Gastrocnemius medialis (tissue), 4 donors: ENCODE measurements around the gene VEGFA. TPM values are rescaled to one million over a fixed set of nuclear protein-coding genes. Genes with fewer than 3 reads are reported as not detected.

ENCODE experiments used
- ATAC-seq, 2 donors: fragments of 150-250 bp; one replicate each; pipeline ENCODE4 v1.9.1; 2016
- DNase-seq, 2 donors: peaks; one replicate each; pipeline ENCODE4 v3.0.0-alpha.2; 2019
- H3K27ac ChIP-seq, 4 donors: fragments of 200-600 bp; sonication (generic); 1 replicate in 1 of 4; 2 replicates in 3 of 4; pipeline ENCODE4 v1.5.1; 2016 to 2018; ENCODE audit warnings: mild to moderate bottlenecking in 2 of 4, moderate library complexity in 1 of 4
- H3K27me3 ChIP-seq, 3 donors: fragments of 200-600 bp; sonication (generic) in 2 of 3; 1 replicate in 1 of 3; 2 replicates in 2 of 3; pipeline versions ENCODE4 v1.5.1 to v1.6.0; 2016 to 2019; ENCODE audit warnings: mild to moderate bottlenecking in 1 of 3, moderate library complexity in 1 of 3
- H3K36me3 ChIP-seq, 2 donors: fragments of 200-600 bp; sonication (generic) in 1 of 2; one replicate each; pipeline ENCODE4 v1.5.1; 2017 to 2018
- H3K4me1 ChIP-seq, 2 donors: fragments of 200-600 bp; sonication (generic) in 1 of 2; one replicate each; pipeline ENCODE4 v1.5.1; 2016 to 2017; ENCODE audit warnings: mild to moderate bottlenecking in 2 of 2
- H3K4me3 ChIP-seq, 4 donors: fragments of 200-600 bp; sonication (generic) in 3 of 4; 1 replicate in 1 of 4; 2 replicates in 3 of 4; pipeline ENCODE4 v1.5.1; 2016 to 2019; ENCODE audit warnings: mild to moderate bottlenecking in 2 of 4
- H3K9me3 ChIP-seq, 3 donors: fragments of 200-600 bp; sonication (generic) in 2 of 3; 1 replicate in 1 of 3; 2 replicates in 2 of 3; pipeline ENCODE4 v1.5.1; 2016 to 2019
- CTCF ChIP-seq, 5 experiments: fragments of 450-650 bp in 3 of 5; fragments of 200-600 bp in 2 of 5; sonication (generic) in 2 of 5; IDR thresholded peaks in 4 of 5; conservative IDR thresholded peaks in 1 of 5; 1 replicate in 4 of 5; 2 replicates in 1 of 5; pipeline ENCODE4 v1.5.1; 2016 to 2019; ENCODE audit warnings: antibody characterized with exemption in 5 of 5, mild to moderate bottlenecking in 3 of 5, moderate library complexity in 3 of 5
- POLR2A ChIP-seq, 2 donors: fragments of 450-650 bp; IDR thresholded peaks; one replicate each; pipeline ENCODE4 v1.6.1; 2017; ENCODE audit warnings: antibody characterized with exemption in 2 of 2, mild to moderate bottlenecking in 2 of 2, moderate library complexity in 2 of 2
- in situ Hi-C, 4 donors: fragments of 200-750 bp; cut with MboI; loops; one replicate each; pipeline versions ENCODE4 v1.15.0 to v1.8.0; 2017; ENCODE audit warnings: low sequenced_read_pairs in 4 of 4
- intact Hi-C: fragments of 100-400 bp; cut with DNase I; formaldehyde crosslinking; loops from one replicate; pipeline ENCODE4 v1.15.1; 2023; ENCODE audit warnings: low total_unique reads
- total RNA-seq, 4 donors: library from RNA; depleted of rRNA; stranded (reverse); fragments of >200 nt; gene quantifications; one replicate each; pipeline versions ENCODE4 v1.1.0 to v1.2.3, GENCODE V29; 2016

The VEGFA gene
- total RNA-seq, 4 donors from 2014 or later = 66.4 to 195 (median 149) TPM

GRCh38 chr6:43746613-43747102, 23.4 kb upstream of the VEGFA start:
- DNase-seq (no peak), ATAC-seq (no peak)
- H3K36me3 ChIP-seq = no peaks in the 10 kb centered on the region
- no peak for TF ChIP-seq CTCF (IDR thresholded peaks at IDR 0.05 in 4 of 5, conservative IDR thresholded peaks at IDR 0.05 in 1 of 5)
- in situ Hi-C loops = no loop called here
- H3K9me3 ChIP-seq = no peaks in the 10 kb centered on the region
- H3K27me3 ChIP-seq = no peaks in the 10 kb centered on the region
- H3K4me1 ChIP-seq = no peaks in the 10 kb centered on the region
- intact Hi-C loops = no loop called here
- H3K27ac ChIP-seq = no peak overlapping the region
- no peak overlapping the region for H3K4me3 ChIP-seq

DNA sequence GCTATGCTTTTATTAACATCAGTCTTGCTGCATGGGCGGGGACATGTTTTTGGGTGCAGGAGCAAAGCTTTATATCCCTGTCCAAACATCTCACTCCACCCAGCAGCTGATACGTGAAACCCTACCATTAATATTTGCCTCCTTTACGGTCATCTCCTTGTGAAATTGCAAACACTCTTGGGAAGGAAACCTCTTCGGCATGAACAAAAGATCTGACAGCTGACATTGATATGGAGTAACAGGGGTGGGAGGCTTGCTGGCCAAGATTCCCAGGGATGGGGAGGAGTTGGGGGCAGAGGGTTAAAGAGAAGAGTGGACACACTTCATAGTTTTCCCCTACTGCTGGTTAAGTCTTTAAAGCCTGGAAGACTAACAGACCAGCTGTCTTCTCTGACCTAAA, 22.2 kb upstream of the VEGFA start:
- DNase-seq = no peak
- no peak overlapping the region for H3K4me3 ChIP-seq
- intact Hi-C loops = no loop called here
- no peak overlapping the region for H3K27ac ChIP-seq
- no peaks in the 10 kb centered on the region for H3K27me3 ChIP-seq
- H3K4me1 ChIP-seq = no peaks in the 10 kb centered on the region
- in situ Hi-C loops = no loop called here
- H3K9me3 ChIP-seq = no peaks in the 10 kb centered on the region
- no peak for ATAC-seq
- no peaks in the 10 kb centered on the region for H3K36me3 ChIP-seq
- TF ChIP-seq POLR2A (IDR thresholded peaks at IDR 0.05) (no peak), CTCF (IDR thresholded peaks at IDR 0.05 in 4 of 5, conservative IDR thresholded peaks at IDR 0.05 in 1 of 5) (no peak)

GRCh38 chr6:43748765-43749164, 21.2 kb upstream of the VEGFA start:
- in situ Hi-C loops (no loop called here), intact Hi-C loops (no loop called here)
- no peak overlapping the region for H3K4me3 ChIP-seq
- no peak overlapping the region for H3K27ac ChIP-seq
- no peak for ATAC-seq
- no peaks in the 10 kb centered on the region for H3K9me3 ChIP-seq
- TF ChIP-seq CTCF (IDR thresholded peaks at IDR 0.05 in 4 of 5, conservative IDR thresholded peaks at IDR 0.05 in 1 of 5) = no peak
- no peak for TF ChIP-seq POLR2A (IDR thresholded peaks at IDR 0.05)
- no peaks in the 10 kb centered on the region for H3K27me3 ChIP-seq
- H3K4me1 ChIP-seq = no peaks in the 10 kb centered on the region
- no peaks in the 10 kb centered on the region for H3K36me3 ChIP-seq
- no peak for DNase-seq

- in situ Hi-C loops (no loop called here), intact Hi-C loops (no loop called here)
- TF ChIP-seq POLR2A (IDR thresholded peaks at IDR 0.05) (no peak), CTCF (IDR thresholded peaks at IDR 0.05 in 4 of 5, conservative IDR thresholded peaks at IDR 0.05 in 1 of 5) (no peak)
- no peak overlapping the region for H3K4me3 ChIP-seq
- ATAC-seq = no peak
- H3K36me3 ChIP-seq = no peaks in the 10 kb centered on the region
- no peaks in the 10 kb centered on the region for H3K4me1 ChIP-seq
- H3K9me3 ChIP-seq = no peaks in the 10 kb centered on the region
- no peak for DNase-seq
- H3K27ac ChIP-seq = no peak overlapping the region
- no peaks in the 10 kb centered on the region for H3K27me3 ChIP-seq
These were observed 20.6 kb upstream of the VEGFA start for GRCh38 chr6:43749461-43749860.

GRCh38 chr6:43750622-43751021, 19.4 kb upstream of the VEGFA start:
- Histone ChIP-seq H3K27me3 (no peaks in the 10 kb centered on the region), H3K27ac (no peak overlapping the region), H3K36me3 (no peaks in the 10 kb centered on the region), H3K9me3 (no peaks in the 10 kb centered on the region), H3K4me3 (no peak overlapping the region), H3K4me1 (no peaks in the 10 kb centered on the region)
- no peak for ATAC-seq
- no peak for DNase-seq
- intact Hi-C loops (no loop called here), in situ Hi-C loops (loop anchor here in 1 of 4 donors (10.0 kb wide), 1 partner anchor 86 kb away; no protein-coding TSS in a partner anchor)
- TF ChIP-seq POLR2A (IDR thresholded peaks at IDR 0.05) (no peak), CTCF (IDR thresholded peaks at IDR 0.05 in 4 of 5, conservative IDR thresholded peaks at IDR 0.05 in 1 of 5) (no peak)
